Transverse colon (tissue), 4 donors: ENCODE data around the gene GNE. TPM values are rescaled to one million over a fixed set of nuclear protein-coding genes. Genes with fewer than 3 reads are reported as not detected.

Experiments used
- DNase-seq: peaks from one replicate; pipeline ENCODE4 v3.0.0-alpha.2; 2019
- H3K27ac ChIP-seq, 4 donors: fragments of 200-600 bp; sonication (generic); 2 replicates each; pipeline ENCODE4 v1.5.1; 2016 to 2018; ENCODE audit warnings: inconsistent platforms in 4 of 4
- H3K27me3 ChIP-seq: fragments of 200-600 bp; sonication (generic); 2 replicates; pipeline ENCODE4 v1.5.1; 2017; ENCODE audit warnings: inconsistent platforms
- H3K36me3 ChIP-seq, 4 donors: fragments of 200-600 bp; sonication (generic); 2 replicates each; pipeline ENCODE4 v1.5.1; 2017 to 2019; ENCODE audit warnings: inconsistent platforms in 4 of 4
- H3K4me1 ChIP-seq, 4 donors: fragments of 200-600 bp; sonication (generic); 2 replicates each; pipeline ENCODE4 v1.5.1; 2017 to 2020; ENCODE audit warnings: inconsistent platforms in 4 of 4
- H3K4me3 ChIP-seq, 4 donors: fragments of 200-600 bp; sonication (generic); 1 replicate in 1 of 4; 2 replicates in 3 of 4; pipeline versions ENCODE4 v1.5.1 to v1.6.1; 2017 to 2019; ENCODE audit warnings: inconsistent platforms in 4 of 4
- H3K9me3 ChIP-seq, 2 donors: fragments of 200-600 bp; sonication (generic); 2 replicates each; pipeline ENCODE4 v1.5.1; 2017 to 2019; ENCODE audit warnings: inconsistent platforms in 2 of 2
- EP300 ChIP-seq: sonication (generic); formaldehyde crosslinking; IDR thresholded peaks from one replicate; pipeline ENCODE4 v1.6.1; 2017; ENCODE audit warnings: antibody characterized with exemption, low read depth
- POLR2A ChIP-seq: fragments of 450-650 bp; IDR thresholded peaks from one replicate; pipeline ENCODE4 v1.6.1; 2016; ENCODE audit warnings: antibody characterized with exemption, mild to moderate bottlenecking, moderate library complexity
- POLR2AphosphoS5 ChIP-seq, 3 donors: sonication (generic); formaldehyde crosslinking; IDR thresholded peaks; one replicate each; pipeline ENCODE4 v1.6.1; 2016; ENCODE audit warnings: antibody characterized with exemption in 3 of 3
- WGBS, 2 donors: methylation state at CpG; one replicate each; pipeline ENCODE4 v1.1.5; 2018; ENCODE audit warnings: low coverage in 1 of 2; 5-methylcytosine and 5-hydroxymethylcytosine counted together
- in situ Hi-C, 4 donors: fragments of 200-750 bp; cut with MboI; loops; one replicate each; pipeline versions ENCODE4 v1.15.0 to v1.15.1; 2017; ENCODE audit warnings: low sequenced_read_pairs in 3 of 4, low pct_ligation_motif_present in 1 of 4, low pct_unique_long_range_greater_than_20kb in 1 of 4
- intact Hi-C: fragments of 100-400 bp; cut with DNase I; formaldehyde crosslinking; loops from one replicate; pipeline ENCODE4 v1.15.1; 2023; ENCODE audit warnings: low total_unique reads
- small RNA-seq, 4 donors: library from RNA; depleted of rRNA; stranded (forward); fragments of <200 nt; gene quantifications; one replicate each; pipeline ENCODE3, GENCODE V24; 2016
- total RNA-seq, 4 donors: library from RNA; depleted of rRNA; stranded (reverse); fragments of >200 nt; gene quantifications; one replicate each; pipeline ENCODE4 v1.1.0, GENCODE V29; 2016
- TF ChIP-seq, protein P1 (sequence below), 5 experiments: fragments of 200-600 bp in 3 of 5; fragments of 450-650 bp in 2 of 5; sonication (generic) in 3 of 5; IDR thresholded peaks; 1 replicate in 2 of 5; 2 replicates in 3 of 5; pipeline ENCODE4 v1.5.1; 2016 to 2017; ENCODE audit warnings: antibody characterized with exemption in 5 of 5, inconsistent platforms in 3 of 5, mild to moderate bottlenecking in 2 of 5, moderate library complexity in 1 of 5

GNE gene
- total RNA-seq, 4 donors from 2014 or later = 32.2 to 122 (median 82.1) TPM

DNA sequence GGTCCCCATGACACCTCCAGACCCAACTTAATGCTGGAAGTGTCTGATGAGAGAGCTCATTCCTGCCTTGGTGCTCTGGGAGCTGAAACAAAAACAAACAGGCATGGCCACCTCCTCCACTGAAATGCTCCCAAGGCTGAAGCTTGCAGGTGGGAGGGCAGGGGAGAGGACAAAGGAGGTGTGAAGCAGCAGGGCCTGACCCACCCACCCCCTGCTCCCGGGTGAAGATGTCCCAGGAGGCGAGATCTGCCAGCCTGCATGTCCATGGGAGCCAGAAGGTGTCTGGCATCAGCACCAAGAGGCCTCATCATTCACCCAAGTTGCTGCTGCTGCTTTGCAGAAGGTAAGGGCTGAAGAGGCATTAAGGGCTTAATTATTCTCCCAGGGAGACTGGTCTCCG is 93.3 kb downstream of the GNE start:
- DNase-seq = no peak
- in situ Hi-C loops = loop anchor here (5.0 to 25.0 kb wide), 3 partner anchors 60 to 128 kb away; partner anchors contain the start of gene RECK (in 1 of the 4)
- intact Hi-C loops = no loop called here
- Histone ChIP-seq H3K27me3 (no peaks in the 10 kb centered on the region), H3K4me1 (peaks cover 9 to 30% (median 22%) of the 10 kb centered on the region in 4 donors), H3K36me3 (no peaks in the 10 kb centered on the region), H3K4me3 (no peak overlapping the region), H3K9me3 (no peaks in the 10 kb centered on the region), H3K27ac (peak overlapping the region; percentile 79 to 84 (median 81))
- 74% methylated on average over 3 of the region's 3 CpGs; no CpG with 5 or more reads in 1 of the 2 donors for WGBS, 2 donors
- TF ChIP-seq POLR2A (no peak), POLR2AphosphoS5 (IDR thresholded peaks at IDR 0.05) (no peak), EP300 (no peak)
- TF ChIP-seq, protein P1, sequence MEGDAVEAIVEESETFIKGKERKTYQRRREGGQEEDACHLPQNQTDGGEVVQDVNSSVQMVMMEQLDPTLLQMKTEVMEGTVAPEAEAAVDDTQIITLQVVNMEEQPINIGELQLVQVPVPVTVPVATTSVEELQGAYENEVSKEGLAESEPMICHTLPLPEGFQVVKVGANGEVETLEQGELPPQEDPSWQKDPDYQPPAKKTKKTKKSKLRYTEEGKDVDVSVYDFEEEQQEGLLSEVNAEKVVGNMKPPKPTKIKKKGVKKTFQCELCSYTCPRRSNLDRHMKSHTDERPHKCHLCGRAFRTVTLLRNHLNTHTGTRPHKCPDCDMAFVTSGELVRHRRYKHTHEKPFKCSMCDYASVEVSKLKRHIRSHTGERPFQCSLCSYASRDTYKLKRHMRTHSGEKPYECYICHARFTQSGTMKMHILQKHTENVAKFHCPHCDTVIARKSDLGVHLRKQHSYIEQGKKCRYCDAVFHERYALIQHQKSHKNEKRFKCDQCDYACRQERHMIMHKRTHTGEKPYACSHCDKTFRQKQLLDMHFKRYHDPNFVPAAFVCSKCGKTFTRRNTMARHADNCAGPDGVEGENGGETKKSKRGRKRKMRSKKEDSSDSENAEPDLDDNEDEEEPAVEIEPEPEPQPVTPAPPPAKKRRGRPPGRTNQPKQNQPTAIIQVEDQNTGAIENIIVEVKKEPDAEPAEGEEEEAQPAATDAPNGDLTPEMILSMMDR (IDR thresholded peaks at IDR 0.05) = no peak

Small RNA genes lying within 50 kb of the gene (small RNA-seq; reads per million reads assigned to genes)
- gene RNU4-53P = 0 reads per million in 4 donors

Other genes starting within 250 kb of the GNE start
- 10 to 100 TPM in 1 of 4 donors, 1 to 10 TPM in 3; 1.5 to 30.3 (median 6.0) TPM for gene RECK, start 221.5 kb downstream of the GNE start, total RNA-seq
- gene GLIPR2, start 121.7 kb downstream of the GNE start, total RNA-seq = 10 to 100 TPM in 3 of 4 donors, 1 to 10 TPM in 1; 9.7 to 40.4 (median 26.7) TPM
- gene CCIN, start 89.1 kb downstream of the GNE start, total RNA-seq = not detected
- 100 to 1,000 TPM; 163 to 308 (median 217) TPM for gene CLTA, start 67.5 kb downstream of the GNE start, total RNA-seq
- 10 to 100 TPM; 13.8 to 86.8 (median 25.1) TPM for gene RNF38, start 141.8 kb upstream of the GNE start, total RNA-seq